Natural killer cell (primary cell): ENCODE results near the gene CAMKK2. TPM values are rescaled to one million over a fixed set of nuclear protein-coding genes. Genes with fewer than 3 reads are reported as not detected.

Experiments
- ATAC-seq, 3 donors: fragments of 150-1000 bp in 2 of 3; fragments of 200-7000 bp in 1 of 3; cut with Tn5 transposase; 1 replicate in 1 of 3; 2 replicates in 2 of 3; pipeline ENCODE4 v1.10.0; 2021; ENCODE audit warnings: mild to moderate bottlenecking in 2 of 3, moderate library complexity in 2 of 3
- DNase-seq, 2 donors: peaks; one replicate each; pipeline versions ENCODE4 v3.0.0 to v3.0.0-alpha.2; 2013 to 2021; ENCODE audit warnings: mixed read lengths in 1 of 2
- H3K27ac ChIP-seq: one replicate; pipeline ENCODE4 v1.5.1; 2013; ENCODE audit warnings: mild to moderate bottlenecking, low read length
- H3K27me3 ChIP-seq: one replicate; pipeline ENCODE4 v1.6.1; 2013; ENCODE audit warnings: low read length; ENCODE audit not compliant: control insufficient read depth, insufficient read depth
- H3K36me3 ChIP-seq: one replicate; pipeline ENCODE4 v1.6.1; 2013; ENCODE audit warnings: low read length; ENCODE audit not compliant: control insufficient read depth, insufficient read depth
- H3K4me1 ChIP-seq: one replicate; pipeline ENCODE4 v1.6.1; 2013; ENCODE audit warnings: low read length; ENCODE audit not compliant: control insufficient read depth, insufficient read depth
- H3K4me3 ChIP-seq: one replicate; pipeline ENCODE4 v1.5.1; 2013; ENCODE audit warnings: low read length
- H3K9me3 ChIP-seq: one replicate; pipeline ENCODE4 v1.6.1; 2013; ENCODE audit warnings: low read length; ENCODE audit not compliant: control insufficient read depth, insufficient read depth
- H3K27ac Mint-ChIP-seq, 2 donors: one replicate each; pipeline ENCODE4 v1.8.0; 2022; ENCODE audit warnings: mild to moderate bottlenecking in 2 of 2, mixed read lengths in 2 of 2, moderate library complexity in 1 of 2
- H3K27me3 Mint-ChIP-seq, 2 donors: one replicate each; pipeline ENCODE4 v1.8.0; 2022; ENCODE audit warnings: low read depth in 2 of 2, mixed read lengths in 2 of 2
- H3K36me3 Mint-ChIP-seq: one replicate; pipeline ENCODE4 v1.8.0; 2022; ENCODE audit warnings: mixed read lengths
- H3K4me1 Mint-ChIP-seq, 2 donors: one replicate each; pipeline ENCODE4 v1.8.0; 2022; ENCODE audit warnings: mixed read lengths in 2 of 2
- H3K4me3 Mint-ChIP-seq: one replicate; pipeline ENCODE4 v1.8.0; 2022; ENCODE audit warnings: mild to moderate bottlenecking, moderate library complexity, mixed read lengths
- H3K9me3 Mint-ChIP-seq, 2 donors: one replicate each; pipeline ENCODE4 v1.8.0; 2022; ENCODE audit warnings: mixed read lengths in 2 of 2
- CTCF ChIP-seq: fragments of 200-600 bp; IDR thresholded peaks from one replicate; pipeline ENCODE4 v1.8.0; 2022; ENCODE audit warnings: antibody characterized with exemption
- WGBS: methylation state at CpG from one replicate; pipeline ENCODE4 v1.1.7; 2013; ENCODE audit warnings: missing lambda C conversion rate; ENCODE audit not compliant: insufficient coverage; 5-methylcytosine and 5-hydroxymethylcytosine counted together
- intact Hi-C: fragments of 100-400 bp; cut with micrococcal nuclease; formaldehyde crosslinking; loops from one replicate; pipeline ENCODE4 v1.14.2; 2022
- total RNA-seq, 4 donors: library from RNA; stranded (reverse); fragments of 120-200 nt in 1 of 4; gene quantifications; one replicate each; pipeline versions ENCODE4 v1.2.3 to v1.2.4, GENCODE V29; 2013 to 2022

The CAMKK2 gene
- total RNA-seq, 3 donors from 2014 or later (not counting 1 experiment from before 2014, with no cell fraction given), result 19.6 to 27.4 (median 20.9) TPM

DNA sequence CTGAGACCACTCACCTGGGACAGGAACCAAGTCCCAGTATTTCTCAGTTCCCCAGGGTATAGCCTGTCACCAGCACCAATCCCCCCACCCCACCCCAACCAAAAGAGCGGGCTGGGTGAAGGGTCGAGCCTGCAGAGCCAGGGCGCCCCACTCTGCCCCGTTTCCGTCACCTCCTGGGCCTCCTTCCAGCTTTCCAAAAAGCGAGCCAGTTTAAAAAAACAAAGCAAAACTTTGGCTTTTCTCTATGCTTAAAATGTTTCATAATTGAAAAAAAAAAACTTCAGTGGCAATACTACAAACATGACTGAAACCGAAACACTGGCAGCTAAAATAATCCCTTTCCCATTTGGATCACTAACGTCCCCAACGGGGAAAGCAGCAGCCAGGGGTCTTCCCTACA is 7.5 kb downstream of the CAMKK2 start:
- H3K36me3 Mint-ChIP-seq, result no peaks in the 10 kb centered on the region
- no peak overlapping the region for H3K27ac ChIP-seq
- no peak for TF ChIP-seq CTCF
- DNase-seq (no peak), ATAC-seq (no peak)
- H3K27ac Mint-ChIP-seq, result no peak overlapping the region
- no peaks in the 10 kb centered on the region for H3K27me3 Mint-ChIP-seq
- H3K9me3 ChIP-seq, result no peaks in the 10 kb centered on the region
- H3K9me3 Mint-ChIP-seq, result no peaks in the 10 kb centered on the region
- intact Hi-C loops, result no loop called here
- no peaks in the 10 kb centered on the region for H3K36me3 ChIP-seq
- H3K4me1 Mint-ChIP-seq, result no peaks in the 10 kb centered on the region
- H3K27me3 ChIP-seq, result no peaks in the 10 kb centered on the region
- WGBS, result 80% methylated on average over 9 of the region's 9 CpGs
- H3K4me3 ChIP-seq, result no peak overlapping the region
- H3K4me1 ChIP-seq, result peaks cover 7% of the 10 kb centered on the region
- no peak overlapping the region for H3K4me3 Mint-ChIP-seq

DNA sequence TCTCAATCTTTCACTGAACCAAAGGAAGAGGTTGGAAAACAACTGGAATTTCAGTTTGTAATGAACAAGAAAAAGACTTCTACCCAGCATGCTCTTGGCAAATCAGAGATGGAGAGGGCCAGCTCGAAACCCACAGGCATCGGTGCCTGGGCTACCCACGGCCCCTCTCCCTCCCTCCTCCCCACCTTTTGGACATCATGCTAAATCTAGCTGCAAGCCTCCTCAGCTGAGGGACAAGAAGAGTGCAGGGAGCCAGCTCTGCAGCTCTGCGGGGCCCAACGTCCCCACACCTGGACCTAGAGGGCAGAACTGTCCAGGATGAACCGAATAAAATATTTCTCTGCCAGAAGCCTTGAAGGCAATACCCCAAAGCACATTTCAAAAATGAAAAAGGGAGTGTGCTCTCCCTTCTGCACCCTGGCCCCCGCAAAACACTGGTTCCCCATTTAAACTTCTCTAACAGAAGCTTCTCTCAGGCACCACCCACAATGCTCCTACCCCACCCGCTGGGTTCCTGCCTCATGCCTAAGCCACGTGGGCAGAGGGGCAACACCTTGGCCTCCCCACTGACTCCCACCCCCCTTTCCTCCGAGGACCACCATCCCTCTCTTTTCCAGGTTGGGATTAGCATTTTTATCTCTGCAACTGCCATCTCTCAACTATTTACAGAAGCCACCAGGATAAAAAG is 8.2 kb downstream of the CAMKK2 start:
- H3K36me3 Mint-ChIP-seq, result no peaks in the 10 kb centered on the region
- Histone ChIP-seq H3K4me1 (peaks cover 7% of the 10 kb centered on the region), H3K9me3 (no peaks in the 10 kb centered on the region), H3K4me3 (no peak overlapping the region), H3K27ac (no peak overlapping the region), H3K27me3 (no peaks in the 10 kb centered on the region), H3K36me3 (no peaks in the 10 kb centered on the region)
- 56% methylated on average over 10 of the region's 10 CpGs for WGBS
- no peak for ATAC-seq
- intact Hi-C loops, result no loop called here
- H3K27ac Mint-ChIP-seq, result no peak overlapping the region
- no peaks in the 10 kb centered on the region for H3K4me1 Mint-ChIP-seq
- no peak for TF ChIP-seq CTCF
- H3K4me3 Mint-ChIP-seq, result no peak overlapping the region
- DNase-seq, result no peak
- H3K27me3 Mint-ChIP-seq, result no peaks in the 10 kb centered on the region
- H3K9me3 Mint-ChIP-seq, result no peaks in the 10 kb centered on the region

DNA sequence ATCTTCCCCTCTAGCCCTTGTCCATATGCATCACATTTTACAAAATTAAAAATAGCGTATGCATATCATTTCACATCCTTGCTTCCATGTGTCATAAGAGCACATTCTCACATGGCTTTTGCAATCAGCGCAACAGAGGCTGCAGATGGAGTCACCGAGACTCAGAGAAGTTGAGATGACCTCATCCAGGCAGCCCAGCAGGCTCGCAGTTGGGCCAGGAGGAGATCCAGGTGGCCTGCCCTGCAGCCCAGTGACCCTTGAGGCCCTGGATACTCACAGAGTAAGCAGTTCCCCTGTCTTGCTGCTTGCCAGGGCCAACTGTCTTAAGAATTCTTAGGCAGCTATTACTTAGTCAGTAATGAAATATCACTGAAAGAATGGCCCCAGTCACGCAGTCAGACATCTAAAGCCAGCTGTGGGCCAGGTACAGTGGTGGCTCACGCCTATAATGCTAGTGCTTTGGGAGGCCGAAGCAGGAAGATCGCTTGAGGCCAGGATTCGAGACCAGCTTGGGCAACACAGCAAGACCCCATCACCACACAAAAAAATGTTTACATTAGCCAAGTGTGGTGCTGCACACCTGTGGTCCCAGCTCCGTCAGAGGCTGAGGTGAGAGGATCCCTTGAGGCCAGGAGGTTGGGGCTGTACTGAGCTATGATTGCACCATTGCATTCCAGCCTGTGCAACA is 9.1 kb downstream of the CAMKK2 start:
- H3K4me1 Mint-ChIP-seq, result no peaks in the 10 kb centered on the region
- no peaks in the 10 kb centered on the region for H3K9me3 Mint-ChIP-seq
- ATAC-seq, result no peak
- intact Hi-C loops, result no loop called here
- no peaks in the 10 kb centered on the region for H3K36me3 Mint-ChIP-seq
- peaks cover 7% of the 10 kb centered on the region for H3K4me1 ChIP-seq
- H3K27ac ChIP-seq, result no peak overlapping the region
- no peaks in the 10 kb centered on the region for H3K36me3 ChIP-seq
- TF ChIP-seq CTCF, result no peak
- no peak overlapping the region for H3K4me3 Mint-ChIP-seq
- WGBS, result 94% methylated on average over 10 of the region's 10 CpGs
- no peaks in the 10 kb centered on the region for H3K27me3 Mint-ChIP-seq
- DNase-seq, result no peak
- no peaks in the 10 kb centered on the region for H3K9me3 ChIP-seq
- H3K4me3 ChIP-seq, result no peak overlapping the region
- H3K27ac Mint-ChIP-seq, result no peak overlapping the region
- no peaks in the 10 kb centered on the region for H3K27me3 ChIP-seq
